ENCODE data around the gene ITGB1.

The ITGB1 gene

GRCh38 chr10:32950591-32951108, 7.4 kb downstream of the ITGB1 start:
- H3K4me1 ChIP-seq (ENCODE audit: control insufficient read depth, insufficient read depth, low read length, poor library complexity, severe bottlenecking), result peaks cover 65% of the 10 kb centered on the region

GRCh38 chr10:32949221-32949678, 8.8 kb downstream of the ITGB1 start:
- no peak overlapping the region for H3K4me3 ChIP-seq (ENCODE audit: insufficient read depth, low read depth, low read length, poor library complexity, severe bottlenecking)
- no peaks in the 10 kb centered on the region for H3K36me3 ChIP-seq (ENCODE audit: control insufficient read depth, insufficient read depth, low read length)

More at GRCh38 chr10:32950591-32951108, 7.4 kb downstream of the ITGB1 start:
- no peak for DNase-seq
- Histone ChIP-seq H3K27ac (ENCODE audit: insufficient read depth, low read length, poor library complexity, severe bottlenecking) (peak overlapping the region; percentile 44), H3K36me3 (ENCODE audit: control insufficient read depth, insufficient read depth, low read length) (no peaks in the 10 kb centered on the region), H3K9me3 (ENCODE audit: control insufficient read depth, low read length) (no peaks in the 10 kb centered on the region), H3K27me3 (replicated peaks; ENCODE audit: control insufficient read depth, insufficient read depth, low read length, poor library complexity, severe bottlenecking) (no peaks in the 10 kb centered on the region), H3K4me3 (ENCODE audit: insufficient read depth, low read depth, low read length, poor library complexity, severe bottlenecking) (peak overlapping the region; percentile 5)

DNA sequence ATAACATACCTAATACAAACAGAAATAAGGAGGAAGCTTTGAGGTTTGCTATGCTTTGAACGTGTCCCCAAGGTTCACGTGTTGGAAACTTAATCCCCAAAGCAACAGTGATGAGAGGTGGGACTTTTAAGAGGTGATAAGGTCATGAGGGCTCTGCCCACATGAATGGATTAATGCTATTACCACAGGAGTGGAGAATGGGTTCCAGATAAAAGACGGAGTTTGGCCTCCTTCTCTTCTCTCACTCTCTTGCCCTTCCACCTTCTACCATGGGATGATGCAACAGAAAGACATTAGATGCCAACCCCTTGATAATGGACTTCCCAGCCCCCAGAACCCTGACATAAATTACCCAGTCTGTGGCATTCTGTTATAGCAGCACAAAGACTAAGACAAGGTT, 9.6 kb downstream of the ITGB1 start:
- no peak overlapping the region for H3K4me3 ChIP-seq (ENCODE audit: insufficient read depth, low read depth, low read length, poor library complexity, severe bottlenecking)
- H3K27me3 ChIP-seq (replicated peaks; ENCODE audit: control insufficient read depth, insufficient read depth, low read length, poor library complexity, severe bottlenecking), result no peaks in the 10 kb centered on the region
- no peaks in the 10 kb centered on the region for H3K9me3 ChIP-seq (ENCODE audit: control insufficient read depth, low read length)
- no peaks in the 10 kb centered on the region for H3K36me3 ChIP-seq (ENCODE audit: control insufficient read depth, insufficient read depth, low read length)
- H3K27ac ChIP-seq (ENCODE audit: insufficient read depth, low read length, poor library complexity, severe bottlenecking), result peak overlapping the region; percentile 20
- DNase-seq, result no peak
- peaks cover 73% of the 10 kb centered on the region for H3K4me1 ChIP-seq (ENCODE audit: control insufficient read depth, insufficient read depth, low read length, poor library complexity, severe bottlenecking)

More at GRCh38 chr10:32949221-32949678, 8.8 kb downstream of the ITGB1 start:
- Histone ChIP-seq H3K9me3 (ENCODE audit: control insufficient read depth, low read length) (no peaks in the 10 kb centered on the region), H3K4me1 (ENCODE audit: control insufficient read depth, insufficient read depth, low read length, poor library complexity, severe bottlenecking) (peaks cover 72% of the 10 kb centered on the region), H3K27ac (ENCODE audit: insufficient read depth, low read length, poor library complexity, severe bottlenecking) (peak overlapping the region; percentile 20), H3K27me3 (replicated peaks; ENCODE audit: control insufficient read depth, insufficient read depth, low read length, poor library complexity, severe bottlenecking) (no peaks in the 10 kb centered on the region)
- DNase-seq, result no peak

DNA sequence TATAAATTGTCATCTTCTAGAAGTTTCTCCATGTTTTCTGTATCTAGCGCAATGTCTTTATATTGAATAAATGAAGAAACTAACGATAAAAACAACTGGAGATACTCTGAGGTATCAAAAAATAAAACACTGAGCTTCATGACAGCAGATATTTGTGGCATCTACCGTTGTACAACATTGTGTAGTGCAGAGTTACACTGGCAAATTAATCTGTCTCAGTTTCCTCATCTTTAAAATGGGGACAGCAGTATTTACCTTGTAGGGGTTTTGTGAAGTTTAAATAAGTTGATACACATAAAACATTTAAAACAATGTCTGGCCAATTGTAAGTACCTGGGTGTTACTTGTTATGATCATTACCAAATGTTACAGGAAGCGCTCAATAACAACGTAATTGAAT, 10.4 kb downstream of the ITGB1 start:
- DNase-seq, result no peak
- Histone ChIP-seq H3K36me3 (ENCODE audit: control insufficient read depth, insufficient read depth, low read length) (no peaks in the 10 kb centered on the region), H3K4me3 (ENCODE audit: insufficient read depth, low read depth, low read length, poor library complexity, severe bottlenecking) (no peak overlapping the region), H3K4me1 (ENCODE audit: control insufficient read depth, insufficient read depth, low read length, poor library complexity, severe bottlenecking) (peaks cover 73% of the 10 kb centered on the region), H3K27ac (ENCODE audit: insufficient read depth, low read length, poor library complexity, severe bottlenecking) (no peak overlapping the region), H3K9me3 (ENCODE audit: control insufficient read depth, low read length) (no peaks in the 10 kb centered on the region), H3K27me3 (replicated peaks; ENCODE audit: control insufficient read depth, insufficient read depth, low read length, poor library complexity, severe bottlenecking) (no peaks in the 10 kb centered on the region)

DNA sequence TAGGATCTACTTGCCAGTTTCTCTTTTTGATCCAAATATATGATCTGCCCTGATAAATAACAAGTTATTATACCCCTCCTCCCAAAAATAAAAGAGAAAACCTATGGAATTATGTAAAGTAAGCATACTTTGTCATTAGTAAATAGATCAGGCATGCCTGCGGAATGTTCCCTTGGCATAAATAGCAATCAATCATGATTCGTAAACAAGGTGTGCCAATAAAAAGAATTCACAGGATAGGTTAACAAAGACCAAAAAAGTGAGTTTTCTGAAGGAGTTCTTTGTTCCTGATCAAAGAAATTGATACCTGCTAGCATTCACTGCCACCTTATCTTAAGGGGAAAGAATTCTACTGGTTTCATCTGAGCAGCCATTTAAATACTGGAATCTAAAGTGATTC, 11.9 kb downstream of the ITGB1 start:
- Histone ChIP-seq H3K4me1 (ENCODE audit: control insufficient read depth, insufficient read depth, low read length, poor library complexity, severe bottlenecking) (peaks cover 66% of the 10 kb centered on the region), H3K27me3 (replicated peaks; ENCODE audit: control insufficient read depth, insufficient read depth, low read length, poor library complexity, severe bottlenecking) (no peaks in the 10 kb centered on the region), H3K36me3 (ENCODE audit: control insufficient read depth, insufficient read depth, low read length) (no peaks in the 10 kb centered on the region), H3K27ac (ENCODE audit: insufficient read depth, low read length, poor library complexity, severe bottlenecking) (no peak overlapping the region), H3K4me3 (ENCODE audit: insufficient read depth, low read depth, low read length, poor library complexity, severe bottlenecking) (no peak overlapping the region), H3K9me3 (ENCODE audit: control insufficient read depth, low read length) (no peaks in the 10 kb centered on the region)
- DNase-seq, result no peak

- DNase-seq, result no peak
- H3K4me1 ChIP-seq (ENCODE audit: control insufficient read depth, insufficient read depth, low read length, poor library complexity, severe bottlenecking), result peaks cover 55% of the 10 kb centered on the region
- H3K36me3 ChIP-seq (ENCODE audit: control insufficient read depth, insufficient read depth, low read length), result no peaks in the 10 kb centered on the region
- no peaks in the 10 kb centered on the region for H3K27me3 ChIP-seq (replicated peaks; ENCODE audit: control insufficient read depth, insufficient read depth, low read length, poor library complexity, severe bottlenecking)
- H3K9me3 ChIP-seq (ENCODE audit: control insufficient read depth, low read length), result no peaks in the 10 kb centered on the region
- no peak overlapping the region for H3K4me3 ChIP-seq (ENCODE audit: insufficient read depth, low read depth, low read length, poor library complexity, severe bottlenecking)
- no peak overlapping the region for H3K27ac ChIP-seq (ENCODE audit: insufficient read depth, low read length, poor library complexity, severe bottlenecking)
Observed at GRCh38 chr10:32943854-32944661, 14.0 kb downstream of the ITGB1 start.

- Histone ChIP-seq H3K27me3 (replicated peaks; ENCODE audit: control insufficient read depth, insufficient read depth, low read length, poor library complexity, severe bottlenecking) (no peaks in the 10 kb centered on the region), H3K36me3 (ENCODE audit: control insufficient read depth, insufficient read depth, low read length) (no peaks in the 10 kb centered on the region), H3K9me3 (ENCODE audit: control insufficient read depth, low read length) (no peaks in the 10 kb centered on the region), H3K4me1 (ENCODE audit: control insufficient read depth, insufficient read depth, low read length, poor library complexity, severe bottlenecking) (peaks cover 58% of the 10 kb centered on the region), H3K27ac (ENCODE audit: insufficient read depth, low read length, poor library complexity, severe bottlenecking) (no peak overlapping the region), H3K4me3 (ENCODE audit: insufficient read depth, low read depth, low read length, poor library complexity, severe bottlenecking) (no peak overlapping the region)
- DNase-seq, result no peak
Observed at GRCh38 chr10:32943395-32943794, 14.6 kb downstream of the ITGB1 start.

DNA sequence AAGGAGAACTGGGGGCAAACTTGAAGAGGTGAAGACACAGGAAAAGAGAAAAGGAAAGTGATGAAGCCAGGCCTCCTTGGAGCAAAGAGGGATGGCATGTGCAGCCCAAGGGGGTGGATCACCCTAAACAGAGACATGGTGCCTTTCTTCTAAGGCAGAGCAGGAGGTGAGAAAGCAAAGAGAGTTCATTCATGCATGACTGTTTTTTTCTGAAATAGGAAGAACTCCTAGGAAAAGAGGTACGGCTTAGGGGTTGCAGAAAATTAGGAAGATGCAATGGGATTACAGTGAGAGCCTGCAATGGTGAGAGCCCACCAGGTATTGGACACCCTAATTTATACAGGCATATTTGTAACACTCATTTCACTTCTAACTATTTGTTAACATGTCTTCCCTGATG, 15.9 kb downstream of the ITGB1 start:
- DNase-seq, result no peak
- H3K27ac ChIP-seq (ENCODE audit: insufficient read depth, low read length, poor library complexity, severe bottlenecking), result peak overlapping the region; percentile 1
- peaks cover 45% of the 10 kb centered on the region for H3K4me1 ChIP-seq (ENCODE audit: control insufficient read depth, insufficient read depth, low read length, poor library complexity, severe bottlenecking)
- H3K4me3 ChIP-seq (ENCODE audit: insufficient read depth, low read depth, low read length, poor library complexity, severe bottlenecking), result no peak overlapping the region
- no peaks in the 10 kb centered on the region for H3K9me3 ChIP-seq (ENCODE audit: control insufficient read depth, low read length)
- H3K27me3 ChIP-seq (replicated peaks; ENCODE audit: control insufficient read depth, insufficient read depth, low read length, poor library complexity, severe bottlenecking), result no peaks in the 10 kb centered on the region
- H3K36me3 ChIP-seq (ENCODE audit: control insufficient read depth, insufficient read depth, low read length), result no peaks in the 10 kb centered on the region

DNA sequence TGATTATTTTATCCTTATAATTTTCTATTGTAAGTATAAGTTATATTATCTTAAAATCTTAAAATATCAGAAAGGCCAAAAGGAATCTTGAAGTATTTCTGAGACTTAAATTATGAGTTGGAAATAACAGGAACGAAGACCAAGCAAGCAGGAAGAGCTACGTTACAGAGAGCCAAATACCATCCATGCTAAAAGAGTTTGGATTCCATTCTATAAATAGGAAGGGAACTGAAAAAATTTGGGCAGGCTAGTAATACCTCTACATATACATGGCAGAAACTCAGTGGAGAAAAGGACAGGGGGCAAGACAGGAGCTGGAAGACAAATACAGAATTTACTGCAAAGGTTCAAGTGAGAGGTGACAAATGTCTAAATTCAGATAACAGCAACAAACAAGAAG, 16.7 kb downstream of the ITGB1 start:
- Histone ChIP-seq H3K4me1 (ENCODE audit: control insufficient read depth, insufficient read depth, low read length, poor library complexity, severe bottlenecking) (peaks cover 44% of the 10 kb centered on the region), H3K4me3 (ENCODE audit: insufficient read depth, low read depth, low read length, poor library complexity, severe bottlenecking) (no peak overlapping the region), H3K27me3 (replicated peaks; ENCODE audit: control insufficient read depth, insufficient read depth, low read length, poor library complexity, severe bottlenecking) (no peaks in the 10 kb centered on the region), H3K27ac (ENCODE audit: insufficient read depth, low read length, poor library complexity, severe bottlenecking) (no peak overlapping the region), H3K36me3 (ENCODE audit: control insufficient read depth, insufficient read depth, low read length) (no peaks in the 10 kb centered on the region), H3K9me3 (ENCODE audit: control insufficient read depth, low read length) (no peaks in the 10 kb centered on the region)
- no peak for DNase-seq
